ENCODE results near the gene NR6A1. TPM values are rescaled to one million over a fixed set of nuclear protein-coding genes. Genes with fewer than 3 reads are reported as not detected.

NR6A1 gene
- total RNA-seq, 4 donors from 2014 or later, result 1.7 to 8.4 (median 5.5) TPM

DNA sequence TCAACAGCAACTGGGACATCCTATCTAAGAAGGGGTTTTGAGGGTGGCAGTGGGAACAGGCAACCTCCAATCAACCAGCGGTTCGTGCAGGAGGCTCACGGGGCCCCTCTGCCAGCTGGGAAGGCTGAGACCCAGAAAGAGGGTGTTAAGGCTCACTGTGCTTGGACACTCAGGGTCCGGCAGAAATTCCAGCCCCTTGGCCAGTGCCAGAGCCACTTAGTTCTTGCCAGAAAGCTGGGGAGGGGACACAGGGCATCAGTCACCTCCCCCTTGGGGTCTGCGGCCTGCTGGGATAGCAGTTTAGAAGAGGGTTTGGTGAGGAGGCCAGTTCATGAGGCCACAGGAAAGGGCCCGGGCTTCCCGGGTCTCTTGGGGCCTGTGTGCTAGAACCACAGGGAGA is 300.4 kb downstream of the NR6A1 start:
- WGBS, 2 donors, result 71 to 85% methylated on average over 7 of the region's 7 CpGs

GRCh38 chr9:124470306-124470705 is 300.8 kb downstream of the NR6A1 start:
- WGBS, 2 donors, result 77 to 89% methylated on average over 9 to 13 of the region's 13 CpGs
- Histone ChIP-seq H3K9me3 (no peaks in the 10 kb centered on the region), H3K27ac (no peak overlapping the region), H3K27me3 (peaks cover 0 to 21% of the 10 kb centered on the region in 2 donors), H3K4me1 (no peaks in the 10 kb centered on the region), H3K4me3 (no peak overlapping the region), H3K36me3 (no peaks in the 10 kb centered on the region)
- TF ChIP-seq, protein P1, sequence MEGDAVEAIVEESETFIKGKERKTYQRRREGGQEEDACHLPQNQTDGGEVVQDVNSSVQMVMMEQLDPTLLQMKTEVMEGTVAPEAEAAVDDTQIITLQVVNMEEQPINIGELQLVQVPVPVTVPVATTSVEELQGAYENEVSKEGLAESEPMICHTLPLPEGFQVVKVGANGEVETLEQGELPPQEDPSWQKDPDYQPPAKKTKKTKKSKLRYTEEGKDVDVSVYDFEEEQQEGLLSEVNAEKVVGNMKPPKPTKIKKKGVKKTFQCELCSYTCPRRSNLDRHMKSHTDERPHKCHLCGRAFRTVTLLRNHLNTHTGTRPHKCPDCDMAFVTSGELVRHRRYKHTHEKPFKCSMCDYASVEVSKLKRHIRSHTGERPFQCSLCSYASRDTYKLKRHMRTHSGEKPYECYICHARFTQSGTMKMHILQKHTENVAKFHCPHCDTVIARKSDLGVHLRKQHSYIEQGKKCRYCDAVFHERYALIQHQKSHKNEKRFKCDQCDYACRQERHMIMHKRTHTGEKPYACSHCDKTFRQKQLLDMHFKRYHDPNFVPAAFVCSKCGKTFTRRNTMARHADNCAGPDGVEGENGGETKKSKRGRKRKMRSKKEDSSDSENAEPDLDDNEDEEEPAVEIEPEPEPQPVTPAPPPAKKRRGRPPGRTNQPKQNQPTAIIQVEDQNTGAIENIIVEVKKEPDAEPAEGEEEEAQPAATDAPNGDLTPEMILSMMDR (IDR thresholded peaks at IDR 0.05), result no peak
- TF ChIP-seq POLR2A (IDR thresholded peaks at IDR 0.05) (no peak), EP300 (IDR thresholded peaks at IDR 0.05) (no peak)
- no peak for DNase-seq (ENCODE audit: low spot score in 2 of 2)

More for the DNA sequence above, 300.4 kb downstream of the NR6A1 start:
- H3K36me3 ChIP-seq, result no peaks in the 10 kb centered on the region
- H3K4me3 ChIP-seq, result no peak overlapping the region
- TF ChIP-seq POLR2A (IDR thresholded peaks at IDR 0.05) (no peak), EP300 (IDR thresholded peaks at IDR 0.05) (no peak)
- TF ChIP-seq, protein P1 (IDR thresholded peaks at IDR 0.05), result no peak
- H3K4me1 ChIP-seq, result no peaks in the 10 kb centered on the region
- H3K9me3 ChIP-seq, result no peaks in the 10 kb centered on the region
- no peak for DNase-seq (ENCODE audit: low spot score in 2 of 2)
- H3K27me3 ChIP-seq, result peaks cover 0 to 25% of the 10 kb centered on the region in 2 donors
- no peak overlapping the region for H3K27ac ChIP-seq

GRCh38 chr9:124469011-124469832 is 301.9 kb downstream of the NR6A1 start:
- Histone ChIP-seq H3K4me3 (no peak overlapping the region), H3K36me3 (no peaks in the 10 kb centered on the region), H3K4me1 (no peaks in the 10 kb centered on the region), H3K9me3 (no peaks in the 10 kb centered on the region), H3K27ac (no peak overlapping the region), H3K27me3 (peaks cover 0 to 13% of the 10 kb centered on the region in 2 donors)
- TF ChIP-seq POLR2A (IDR thresholded peaks at IDR 0.05) (no peak), EP300 (IDR thresholded peaks at IDR 0.05) (no peak)
- TF ChIP-seq, protein P1 (IDR thresholded peaks at IDR 0.05), result no peak
- no peak for DNase-seq (ENCODE audit: low spot score in 2 of 2)
- 75 to 85% methylated on average over 21 to 22 of the region's 28 CpGs for WGBS, 2 donors

DNA sequence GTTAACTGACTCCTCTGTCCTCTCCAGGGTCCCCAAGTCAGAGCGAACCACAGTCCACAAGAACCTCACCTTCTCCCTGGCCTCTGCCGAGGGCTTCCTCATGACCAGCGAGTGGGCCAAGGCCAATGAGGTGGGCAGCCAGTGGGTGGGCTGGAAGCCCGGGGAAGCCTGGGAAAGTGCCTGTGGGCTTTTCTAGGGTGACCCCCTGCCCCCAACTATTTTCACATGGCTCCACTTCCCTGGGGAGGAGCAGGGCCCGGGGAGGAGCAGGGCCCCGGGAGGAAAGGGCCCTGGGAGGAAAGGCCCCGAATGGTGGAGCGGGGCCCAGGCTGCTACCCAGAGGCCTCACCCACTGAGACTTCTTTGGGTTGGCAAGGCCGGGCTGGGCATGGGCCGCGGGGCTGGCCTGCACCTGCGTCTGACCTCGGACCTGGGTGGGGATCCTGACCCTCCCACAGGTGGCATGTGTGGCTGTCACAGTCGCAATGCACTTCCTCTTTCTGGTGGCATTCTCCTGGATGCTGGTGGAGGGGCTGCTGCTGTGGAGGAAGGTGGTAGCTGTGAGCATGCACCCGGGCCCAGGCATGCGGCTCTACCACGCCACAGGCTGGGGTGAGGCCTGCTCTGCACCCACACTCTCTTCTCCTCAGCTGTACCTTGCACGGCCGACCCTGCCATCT is 302.9 kb downstream of the NR6A1 start:
- no peak overlapping the region for H3K27ac ChIP-seq
- peaks cover 0 to 13% of the 10 kb centered on the region in 2 donors for H3K27me3 ChIP-seq
- H3K4me1 ChIP-seq, result no peaks in the 10 kb centered on the region
- H3K4me3 ChIP-seq, result no peak overlapping the region
- no peaks in the 10 kb centered on the region for H3K36me3 ChIP-seq
- peaks cover 0 to 5% (median 0%) of the 10 kb centered on the region in 4 donors for H3K9me3 ChIP-seq
- DNase-seq (ENCODE audit: low spot score in 2 of 2), result no peak
- TF ChIP-seq, protein P1 (IDR thresholded peaks at IDR 0.05), result no peak
- TF ChIP-seq POLR2A (IDR thresholded peaks at IDR 0.05) (no peak), EP300 (IDR thresholded peaks at IDR 0.05) (no peak)
- WGBS, 2 donors, result 80 to 86% methylated on average over 14 of the region's 19 CpGs
